22Rv1 (cell line): Measurements from ENCODE around the gene TMEM255A.

Experiments used
- H3K27ac ChIP-seq: fragments of 450-650 bp; 2 replicates; pipeline ENCODE4 v1.5.1; 2017
- ZFX ChIP-seq: fragments of 450-650 bp; IDR thresholded peaks from 2 replicates; pipeline ENCODE4 v1.6.1; 2017; ENCODE audit warnings: antibody characterized with exemption, borderline replicate concordance
- TF ChIP-seq, protein P1 (sequence below): fragments of 450-650 bp; IDR thresholded peaks from 2 replicates; pipeline ENCODE4 v1.5.1; 2017; ENCODE audit warnings: mild to moderate bottlenecking

TMEM255A gene

DNA sequence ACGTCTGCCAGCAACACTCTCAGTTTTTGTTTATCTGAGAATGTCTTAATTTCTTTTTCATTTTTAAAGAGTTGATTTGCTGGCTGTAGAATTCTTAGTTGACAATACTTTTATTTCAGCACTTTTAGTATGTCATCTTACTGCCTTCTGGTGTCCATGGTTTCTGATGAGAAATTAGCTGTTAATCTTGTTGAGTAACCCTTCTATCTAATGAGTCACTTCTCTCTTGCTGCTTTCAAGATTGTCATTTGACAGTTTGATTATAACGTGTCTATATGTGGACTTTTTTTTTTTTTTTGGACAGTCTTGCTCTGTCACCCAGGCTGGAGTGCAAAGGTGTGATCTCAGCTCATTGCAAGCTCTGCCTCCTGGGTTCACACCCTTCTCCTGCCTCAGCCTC is 24.0 kb upstream of the TMEM255A start:
- TF ChIP-seq, protein P1, sequence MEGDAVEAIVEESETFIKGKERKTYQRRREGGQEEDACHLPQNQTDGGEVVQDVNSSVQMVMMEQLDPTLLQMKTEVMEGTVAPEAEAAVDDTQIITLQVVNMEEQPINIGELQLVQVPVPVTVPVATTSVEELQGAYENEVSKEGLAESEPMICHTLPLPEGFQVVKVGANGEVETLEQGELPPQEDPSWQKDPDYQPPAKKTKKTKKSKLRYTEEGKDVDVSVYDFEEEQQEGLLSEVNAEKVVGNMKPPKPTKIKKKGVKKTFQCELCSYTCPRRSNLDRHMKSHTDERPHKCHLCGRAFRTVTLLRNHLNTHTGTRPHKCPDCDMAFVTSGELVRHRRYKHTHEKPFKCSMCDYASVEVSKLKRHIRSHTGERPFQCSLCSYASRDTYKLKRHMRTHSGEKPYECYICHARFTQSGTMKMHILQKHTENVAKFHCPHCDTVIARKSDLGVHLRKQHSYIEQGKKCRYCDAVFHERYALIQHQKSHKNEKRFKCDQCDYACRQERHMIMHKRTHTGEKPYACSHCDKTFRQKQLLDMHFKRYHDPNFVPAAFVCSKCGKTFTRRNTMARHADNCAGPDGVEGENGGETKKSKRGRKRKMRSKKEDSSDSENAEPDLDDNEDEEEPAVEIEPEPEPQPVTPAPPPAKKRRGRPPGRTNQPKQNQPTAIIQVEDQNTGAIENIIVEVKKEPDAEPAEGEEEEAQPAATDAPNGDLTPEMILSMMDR: no peak
- TF ChIP-seq ZFX: no peak
- H3K27ac ChIP-seq: no peak overlapping the region

DNA sequence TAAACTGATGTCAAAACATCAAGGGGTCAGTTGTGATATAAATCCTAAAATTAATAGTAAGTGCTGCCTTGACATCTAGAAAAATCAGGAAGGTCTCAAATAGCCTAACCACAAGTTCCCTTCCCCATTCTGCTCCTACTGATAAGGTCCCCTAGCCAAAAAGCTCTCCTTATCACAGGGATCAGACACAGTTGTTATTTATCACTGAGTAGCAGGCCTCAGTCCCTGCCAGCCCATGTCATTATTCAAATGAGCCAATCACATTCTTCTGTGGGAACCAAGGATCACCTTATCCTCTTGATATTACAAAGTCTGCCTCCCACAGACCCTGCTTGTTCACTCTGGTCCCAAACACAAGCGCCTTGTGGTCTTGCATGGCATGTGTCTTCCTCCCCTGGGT is 23.3 kb upstream of the TMEM255A start:
- H3K27ac ChIP-seq: no peak overlapping the region
- TF ChIP-seq, protein P1: no peak
- no peak for TF ChIP-seq ZFX

DNA sequence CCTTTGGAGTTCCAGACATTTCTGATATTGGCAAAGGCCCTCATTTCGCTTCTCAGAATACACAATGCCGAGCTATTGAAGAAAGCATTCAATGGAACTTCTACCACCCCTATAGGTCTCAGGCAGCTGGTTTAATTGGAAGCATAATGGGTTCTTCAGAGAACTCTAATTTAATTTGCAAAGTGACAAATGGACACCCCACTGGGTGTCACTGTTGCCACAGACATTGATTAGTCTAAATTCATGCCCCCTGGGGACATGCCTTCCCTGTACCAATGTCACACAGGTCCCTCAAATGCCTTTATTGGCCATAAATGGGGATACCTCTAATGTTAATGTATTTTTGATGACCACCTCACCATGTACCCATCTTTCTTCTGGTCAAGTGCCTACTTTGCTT is 22.9 kb upstream of the TMEM255A start:
- no peak for TF ChIP-seq ZFX
- TF ChIP-seq, protein P1: no peak
- no peak overlapping the region for H3K27ac ChIP-seq

DNA sequence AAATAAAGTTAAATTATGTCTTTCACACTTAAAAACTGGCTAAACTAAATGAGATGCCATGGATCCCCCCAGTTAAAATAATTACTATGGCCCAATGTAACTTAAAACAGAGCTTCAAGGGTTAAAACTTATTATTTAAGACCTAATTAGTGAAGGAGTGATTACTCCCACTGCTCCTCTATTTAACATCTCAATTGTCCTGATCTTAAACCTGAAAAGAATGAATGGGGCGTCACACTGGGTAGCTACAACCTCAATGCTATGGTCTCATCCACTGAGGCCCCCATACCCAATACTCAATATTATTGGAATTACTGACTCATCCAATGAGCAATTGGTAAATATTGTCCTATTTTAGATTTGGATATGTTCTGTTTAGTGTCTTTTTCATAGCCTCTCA is 21.1 kb upstream of the TMEM255A start:
- no peak for TF ChIP-seq ZFX
- TF ChIP-seq, protein P1: no peak
- H3K27ac ChIP-seq: no peak overlapping the region

DNA sequence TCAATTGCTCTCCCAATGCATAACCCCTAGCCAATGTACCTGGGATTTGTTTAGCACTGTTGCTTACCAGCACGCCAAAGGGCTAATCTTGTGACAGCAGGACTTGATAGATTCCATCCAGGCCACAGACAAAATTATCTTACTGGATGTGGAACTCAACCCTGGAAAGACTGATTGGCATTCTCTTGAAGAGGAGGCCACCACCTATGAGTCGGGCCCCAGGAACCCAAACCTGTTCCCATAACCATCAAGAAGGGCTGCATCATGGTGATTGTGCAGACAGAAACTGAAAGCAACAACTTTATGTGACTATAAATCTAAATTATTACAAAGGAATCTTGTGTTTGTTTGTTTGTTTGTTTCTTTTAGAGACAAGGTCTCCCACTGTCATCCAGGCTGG is 19.9 kb upstream of the TMEM255A start:
- TF ChIP-seq, protein P1: no peak
- no peak for TF ChIP-seq ZFX
- no peak overlapping the region for H3K27ac ChIP-seq

DNA sequence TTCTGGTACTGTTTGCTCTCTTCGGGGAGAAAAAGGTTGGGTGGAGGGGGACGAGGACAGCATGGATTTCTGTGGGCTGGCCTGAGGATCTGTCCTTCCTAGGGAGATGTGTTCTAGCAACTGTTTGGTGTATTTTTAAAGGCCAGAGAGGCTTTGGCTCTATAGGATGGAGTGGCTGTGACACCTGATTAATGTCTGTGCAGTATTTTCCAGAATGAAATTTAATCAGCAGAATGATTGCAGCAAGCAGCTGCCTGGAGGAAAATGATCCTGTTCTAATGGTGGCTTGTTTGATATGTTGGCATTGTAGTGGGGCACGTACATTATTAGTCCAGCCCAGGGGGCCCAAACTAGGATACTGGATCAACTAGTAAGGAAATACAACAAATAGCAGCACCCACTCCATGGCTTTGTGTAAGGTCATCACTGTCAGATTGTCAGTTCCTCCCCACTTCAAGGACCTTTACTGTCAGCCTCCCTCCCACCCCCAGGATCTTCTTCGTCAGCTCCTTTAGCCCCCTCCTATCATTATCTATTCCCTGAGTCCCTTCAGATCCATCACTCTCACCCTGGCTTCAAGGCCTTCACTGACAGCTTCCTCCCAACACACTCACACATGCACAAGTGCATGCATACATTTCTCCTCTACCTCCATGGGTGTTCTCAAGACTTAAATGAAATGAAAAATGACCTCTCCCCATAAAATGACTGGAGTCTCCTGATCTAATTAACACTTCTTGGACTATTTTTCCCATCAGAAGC is 10.4 kb upstream of the TMEM255A start:
- no peak overlapping the region for H3K27ac ChIP-seq
- TF ChIP-seq ZFX: no peak
- TF ChIP-seq, protein P1: no peak

DNA sequence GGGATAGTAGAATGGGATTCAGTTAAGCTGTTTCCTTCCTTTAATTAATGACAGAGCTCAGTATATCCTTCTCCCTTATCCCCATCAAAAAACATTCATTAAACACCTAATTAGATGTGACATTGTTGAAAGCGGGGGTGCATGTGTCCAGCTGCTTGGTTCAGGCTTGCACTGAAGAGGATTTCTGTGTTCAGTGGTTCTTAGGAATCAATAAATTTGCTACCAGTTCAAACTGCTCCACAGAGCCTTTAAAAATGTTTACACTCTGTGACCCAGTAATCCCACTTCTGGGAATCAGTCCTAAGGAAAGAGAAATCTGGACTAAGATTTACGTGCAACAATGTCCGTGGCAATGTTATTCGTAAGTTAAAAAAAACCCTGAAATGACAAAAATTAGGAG is 7.2 kb upstream of the TMEM255A start:
- H3K27ac ChIP-seq: no peak overlapping the region
- TF ChIP-seq, protein P1: no peak
- no peak for TF ChIP-seq ZFX
